ENCODE data around the gene CFAP251. TPM values are rescaled to one million over a fixed set of nuclear protein-coding genes. Genes with fewer than 3 reads are reported as not detected.
A peak's percentile ranks its signal among the peaks of the same experiment; 100 is the strongest.

Gene CFAP251
- total and polyA plus RNA-seq, 2 of the 13 experiments (the other 11 are each of a cell fraction or from before 2014, with no cell fraction given): 0.30 to 0.42 TPM

DNA sequence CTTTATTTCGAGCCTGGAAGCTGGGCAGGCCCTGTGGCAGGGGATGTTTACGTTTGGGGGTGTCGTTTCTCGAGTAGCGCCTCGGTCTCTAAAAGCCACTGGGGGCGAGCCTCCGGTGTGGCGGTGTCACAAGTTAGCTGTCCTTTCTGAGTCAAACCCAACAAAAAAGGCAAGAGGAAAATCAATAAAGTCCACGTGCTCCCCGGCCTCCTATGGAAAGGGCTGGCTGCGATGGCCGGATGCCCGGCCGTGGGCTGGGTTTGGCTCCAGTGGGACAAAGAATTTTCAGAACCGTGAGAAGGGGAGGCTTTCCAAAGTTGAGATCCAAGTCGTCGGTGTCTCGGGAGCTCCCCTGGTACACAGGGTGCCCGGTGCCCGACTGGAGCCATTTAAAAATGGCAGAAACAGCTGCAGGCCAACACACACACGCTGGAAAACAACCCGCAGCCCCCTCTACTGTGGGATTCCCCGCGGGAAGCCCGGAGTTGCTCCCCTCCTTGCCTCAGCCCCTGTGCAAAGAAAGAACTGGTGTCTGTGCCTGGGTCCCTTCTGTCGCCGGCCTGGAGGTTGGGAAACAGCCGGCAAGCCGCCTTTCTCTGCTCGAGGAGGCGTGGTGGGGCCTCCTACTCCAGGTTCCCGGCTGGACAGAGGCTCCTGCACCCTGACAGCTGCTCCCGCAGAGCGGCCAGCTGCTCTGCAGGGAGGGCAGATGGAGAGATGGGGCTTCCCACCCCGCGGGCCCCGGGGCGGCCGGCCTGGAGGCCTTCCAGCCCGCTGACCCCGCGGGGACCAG is 105.1 kb downstream of the CFAP251 start (continued):
- TF ChIP-seq, protein P1, sequence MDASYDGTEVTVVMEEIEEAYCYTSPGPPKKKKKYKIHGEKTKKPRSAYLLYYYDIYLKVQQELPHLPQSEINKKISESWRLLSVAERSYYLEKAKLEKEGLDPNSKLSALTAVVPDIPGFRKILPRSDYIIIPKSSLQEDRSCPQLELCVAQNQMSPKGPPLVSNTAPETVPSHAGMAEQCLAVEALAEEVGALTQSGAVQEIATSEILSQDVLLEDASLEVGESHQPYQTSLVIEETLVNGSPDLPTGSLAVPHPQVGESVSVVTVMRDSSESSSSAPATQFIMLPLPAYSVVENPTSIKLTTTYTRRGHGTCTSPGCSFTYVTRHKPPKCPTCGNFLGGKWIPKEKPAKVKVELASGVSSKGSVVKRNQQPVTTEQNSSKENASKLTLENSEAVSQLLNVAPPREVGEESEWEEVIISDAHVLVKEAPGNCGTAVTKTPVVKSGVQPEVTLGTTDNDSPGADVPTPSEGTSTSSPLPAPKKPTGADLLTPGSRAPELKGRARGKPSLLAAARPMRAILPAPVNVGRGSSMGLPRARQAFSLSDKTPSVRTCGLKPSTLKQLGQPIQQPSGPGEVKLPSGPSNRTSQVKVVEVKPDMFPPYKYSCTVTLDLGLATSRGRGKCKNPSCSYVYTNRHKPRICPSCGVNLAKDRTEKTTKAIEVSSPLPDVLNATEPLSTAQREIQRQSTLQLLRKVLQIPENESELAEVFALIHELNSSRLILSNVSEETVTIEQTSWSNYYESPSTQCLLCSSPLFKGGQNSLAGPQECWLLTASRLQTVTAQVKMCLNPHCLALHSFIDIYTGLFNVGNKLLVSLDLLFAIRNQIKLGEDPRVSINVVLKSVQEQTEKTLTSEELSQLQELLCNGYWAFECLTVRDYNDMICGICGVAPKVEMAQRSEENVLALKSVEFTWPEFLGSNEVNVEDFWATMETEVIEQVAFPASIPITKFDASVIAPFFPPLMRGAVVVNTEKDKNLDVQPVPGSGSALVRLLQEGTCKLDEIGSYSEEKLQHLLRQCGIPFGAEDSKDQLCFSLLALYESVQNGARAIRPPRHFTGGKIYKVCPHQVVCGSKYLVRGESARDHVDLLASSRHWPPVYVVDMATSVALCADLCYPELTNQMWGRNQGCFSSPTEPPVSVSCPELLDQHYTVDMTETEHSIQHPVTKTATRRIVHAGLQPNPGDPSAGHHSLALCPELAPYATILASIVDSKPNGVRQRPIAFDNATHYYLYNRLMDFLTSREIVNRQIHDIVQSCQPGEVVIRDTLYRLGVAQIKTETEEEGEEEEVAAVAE (CRISPR knock-in tag; IDR thresholded peaks at IDR 0.05; ENCODE audit: borderline replicate concordance): no peak
- TF ChIP-seq TRIM24 (CRISPR knock-in tag; IDR thresholded peaks at IDR 0.05): no peak
- TF ChIP-seq, protein P2, sequence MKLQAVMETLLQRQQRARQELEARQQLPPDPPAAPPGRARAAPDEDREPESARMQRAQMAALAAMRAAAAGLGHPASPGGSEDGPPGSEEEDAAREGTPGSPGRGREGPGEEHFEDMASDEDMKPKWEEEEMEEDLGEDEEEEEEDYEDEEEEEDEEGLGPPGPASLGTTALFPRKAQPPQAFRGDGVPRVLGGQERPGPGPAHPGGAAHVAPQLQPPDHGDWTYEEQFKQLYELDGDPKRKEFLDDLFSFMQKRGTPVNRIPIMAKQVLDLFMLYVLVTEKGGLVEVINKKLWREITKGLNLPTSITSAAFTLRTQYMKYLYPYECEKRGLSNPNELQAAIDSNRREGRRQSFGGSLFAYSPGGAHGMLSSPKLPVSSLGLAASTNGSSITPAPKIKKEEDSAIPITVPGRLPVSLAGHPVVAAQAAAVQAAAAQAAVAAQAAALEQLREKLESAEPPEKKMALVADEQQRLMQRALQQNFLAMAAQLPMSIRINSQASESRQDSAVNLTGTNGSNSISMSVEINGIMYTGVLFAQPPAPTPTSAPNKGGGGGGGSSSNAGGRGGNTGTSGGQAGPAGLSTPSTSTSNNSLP (IDR thresholded peaks at IDR 0.05; ENCODE audit: low read depth, low read length): no peak
- no peak for TF ChIP-seq ZNF709 (CRISPR knock-in tag; IDR thresholded peaks at IDR 0.05)
- TF ChIP-seq GATAD1 (CRISPR knock-in tag; IDR thresholded peaks at IDR 0.05): peak; percentile 18; the same call in 1 of the 2 replicates
- TF ChIP-seq ZBED4 (CRISPR knock-in tag; IDR thresholded peaks at IDR 0.05; ENCODE audit: borderline replicate concordance): peak; percentile 37; the same call in 1 of the 2 replicates
- TF ChIP-seq TARDBP (CRISPR knock-in tag; IDR thresholded peaks at IDR 0.05): peak; percentile 35; the same call in 1 of the 2 replicates
- no peak for TF ChIP-seq ZFP62 (CRISPR knock-in tag; IDR thresholded peaks at IDR 0.05)
- no peak for TF ChIP-seq ATAD3A (CRISPR knock-in tag; IDR thresholded peaks at IDR 0.05)
- TF ChIP-seq ZNF749 (CRISPR knock-in tag; IDR thresholded peaks at IDR 0.05; ENCODE audit: borderline replicate concordance): no peak
- TF ChIP-seq POLR2A (IDR thresholded peaks at IDR 0.05; ENCODE audit: insufficient read depth in 1 of 2, low read depth in 2 of 2, low read length in 2 of 2): peak; percentile 35 to 46; a peak in 2 of 4 replicates
- TF ChIP-seq DDIT3 (CRISPR knock-in tag; IDR thresholded peaks at IDR 0.05): no peak
- TF ChIP-seq, protein P3, sequence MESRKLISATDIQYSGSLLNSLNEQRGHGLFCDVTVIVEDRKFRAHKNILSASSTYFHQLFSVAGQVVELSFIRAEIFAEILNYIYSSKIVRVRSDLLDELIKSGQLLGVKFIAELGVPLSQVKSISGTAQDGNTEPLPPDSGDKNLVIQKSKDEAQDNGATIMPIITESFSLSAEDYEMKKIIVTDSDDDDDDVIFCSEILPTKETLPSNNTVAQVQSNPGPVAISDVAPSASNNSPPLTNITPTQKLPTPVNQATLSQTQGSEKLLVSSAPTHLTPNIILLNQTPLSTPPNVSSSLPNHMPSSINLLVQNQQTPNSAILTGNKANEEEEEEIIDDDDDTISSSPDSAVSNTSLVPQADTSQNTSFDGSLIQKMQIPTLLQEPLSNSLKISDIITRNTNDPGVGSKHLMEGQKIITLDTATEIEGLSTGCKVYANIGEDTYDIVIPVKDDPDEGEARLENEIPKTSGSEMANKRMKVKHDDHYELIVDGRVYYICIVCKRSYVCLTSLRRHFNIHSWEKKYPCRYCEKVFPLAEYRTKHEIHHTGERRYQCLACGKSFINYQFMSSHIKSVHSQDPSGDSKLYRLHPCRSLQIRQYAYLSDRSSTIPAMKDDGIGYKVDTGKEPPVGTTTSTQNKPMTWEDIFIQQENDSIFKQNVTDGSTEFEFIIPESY (CRISPR knock-in tag; IDR thresholded peaks at IDR 0.05): no peak
- peak; percentile 78 for TF ChIP-seq YY1 (IDR thresholded peaks at IDR 0.05; ENCODE audit: insufficient read depth, insufficient replicate concordance, low read depth, low read length)
- TF ChIP-seq SP140L (CRISPR knock-in tag; IDR thresholded peaks at IDR 0.05; ENCODE audit: borderline replicate concordance): 0 out of 2 replicates have a peak, but pooled peaks have one; percentile 19
- TF ChIP-seq ZNF367 (CRISPR knock-in tag; IDR thresholded peaks at IDR 0.05; ENCODE audit: borderline replicate concordance): peak; percentile 94
